ENCODE data around the gene SYT15.
"Not testable (repeated sequence)": the region's sequence is repeated elsewhere in the genome, so short reads cannot be mapped to it uniquely, and the experiment has no call there.

DNA sequence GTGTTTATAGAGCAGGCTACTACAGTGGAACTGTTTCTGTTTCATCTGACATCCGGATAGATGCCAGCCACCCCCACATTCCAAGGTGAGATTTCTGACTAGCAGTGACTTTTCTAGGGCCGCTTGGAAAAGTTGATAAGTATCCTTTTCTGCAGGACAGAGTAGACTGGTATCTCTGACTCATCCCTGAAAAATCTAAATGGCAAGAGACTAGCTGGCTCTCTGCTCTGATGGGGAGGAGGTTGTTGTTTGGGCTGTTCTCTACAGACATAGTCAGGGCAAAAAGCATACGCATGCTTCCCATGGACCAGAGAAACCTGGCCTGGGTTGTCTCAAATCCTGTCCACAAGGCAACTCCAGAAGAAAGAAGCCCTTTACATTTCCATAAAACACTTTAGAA, 10.7 kb downstream of the SYT15 start:
- TF ChIP-seq, protein P1, sequence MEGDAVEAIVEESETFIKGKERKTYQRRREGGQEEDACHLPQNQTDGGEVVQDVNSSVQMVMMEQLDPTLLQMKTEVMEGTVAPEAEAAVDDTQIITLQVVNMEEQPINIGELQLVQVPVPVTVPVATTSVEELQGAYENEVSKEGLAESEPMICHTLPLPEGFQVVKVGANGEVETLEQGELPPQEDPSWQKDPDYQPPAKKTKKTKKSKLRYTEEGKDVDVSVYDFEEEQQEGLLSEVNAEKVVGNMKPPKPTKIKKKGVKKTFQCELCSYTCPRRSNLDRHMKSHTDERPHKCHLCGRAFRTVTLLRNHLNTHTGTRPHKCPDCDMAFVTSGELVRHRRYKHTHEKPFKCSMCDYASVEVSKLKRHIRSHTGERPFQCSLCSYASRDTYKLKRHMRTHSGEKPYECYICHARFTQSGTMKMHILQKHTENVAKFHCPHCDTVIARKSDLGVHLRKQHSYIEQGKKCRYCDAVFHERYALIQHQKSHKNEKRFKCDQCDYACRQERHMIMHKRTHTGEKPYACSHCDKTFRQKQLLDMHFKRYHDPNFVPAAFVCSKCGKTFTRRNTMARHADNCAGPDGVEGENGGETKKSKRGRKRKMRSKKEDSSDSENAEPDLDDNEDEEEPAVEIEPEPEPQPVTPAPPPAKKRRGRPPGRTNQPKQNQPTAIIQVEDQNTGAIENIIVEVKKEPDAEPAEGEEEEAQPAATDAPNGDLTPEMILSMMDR (IDR thresholded peaks at IDR 0.05; ENCODE audit: extremely low read depth in 1 of 2, insufficient read depth in 1 of 2, low read depth in 1 of 2, low read length in 2 of 2) = not testable (repeated sequence)
- TF ChIP-seq, protein P2, sequence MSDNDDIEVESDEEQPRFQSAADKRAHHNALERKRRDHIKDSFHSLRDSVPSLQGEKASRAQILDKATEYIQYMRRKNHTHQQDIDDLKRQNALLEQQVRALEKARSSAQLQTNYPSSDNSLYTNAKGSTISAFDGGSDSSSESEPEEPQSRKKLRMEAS (IDR thresholded peaks at IDR 0.05; ENCODE audit: insufficient read depth, insufficient read length) = not testable (repeated sequence)
- TF ChIP-seq EZH2 (IDR thresholded peaks at IDR 0.05; ENCODE audit: borderline replicate concordance, low read depth, low read length, severe bottlenecking); POLR2AphosphoS5 (IDR thresholded peaks at IDR 0.05; ENCODE audit: insufficient read depth, low read depth, low read length); FOS (IDR thresholded peaks at IDR 0.05; ENCODE audit: borderline replicate concordance, insufficient read depth, low read length); POLR2A (IDR thresholded peaks at IDR 0.05; ENCODE audit: low read depth, low read length): not testable (repeated sequence)
